Measurements from ENCODE around the gene ZNF846.

DNA sequence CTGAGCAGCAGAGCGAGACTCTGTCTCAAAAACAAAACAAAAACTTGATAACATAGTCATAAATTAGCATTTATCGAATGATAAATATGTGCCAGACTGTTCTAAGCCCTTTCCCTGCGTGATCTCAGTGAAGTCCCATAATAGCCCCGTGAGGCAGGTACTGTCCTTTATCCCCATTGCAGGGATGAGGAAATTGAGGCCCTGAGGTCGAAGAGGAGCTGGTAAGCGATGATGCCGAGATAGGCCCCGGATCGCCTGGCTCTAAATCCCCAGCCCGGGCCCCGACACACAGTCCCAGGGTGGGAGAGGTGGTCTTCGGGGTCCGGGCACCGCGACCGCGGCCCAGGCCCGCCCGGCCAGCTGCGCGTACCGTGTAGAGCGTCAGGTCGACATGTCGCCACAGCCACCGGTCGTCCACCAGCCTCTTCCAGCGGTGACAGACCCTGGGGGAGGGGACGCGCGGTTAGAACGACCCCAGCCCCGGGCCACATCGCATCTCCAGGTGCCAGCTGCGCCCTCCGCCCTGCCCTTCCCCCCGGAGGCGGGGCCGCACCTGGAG is 49.7 kb upstream of the ZNF846 start:
- TF ChIP-seq, protein P1, sequence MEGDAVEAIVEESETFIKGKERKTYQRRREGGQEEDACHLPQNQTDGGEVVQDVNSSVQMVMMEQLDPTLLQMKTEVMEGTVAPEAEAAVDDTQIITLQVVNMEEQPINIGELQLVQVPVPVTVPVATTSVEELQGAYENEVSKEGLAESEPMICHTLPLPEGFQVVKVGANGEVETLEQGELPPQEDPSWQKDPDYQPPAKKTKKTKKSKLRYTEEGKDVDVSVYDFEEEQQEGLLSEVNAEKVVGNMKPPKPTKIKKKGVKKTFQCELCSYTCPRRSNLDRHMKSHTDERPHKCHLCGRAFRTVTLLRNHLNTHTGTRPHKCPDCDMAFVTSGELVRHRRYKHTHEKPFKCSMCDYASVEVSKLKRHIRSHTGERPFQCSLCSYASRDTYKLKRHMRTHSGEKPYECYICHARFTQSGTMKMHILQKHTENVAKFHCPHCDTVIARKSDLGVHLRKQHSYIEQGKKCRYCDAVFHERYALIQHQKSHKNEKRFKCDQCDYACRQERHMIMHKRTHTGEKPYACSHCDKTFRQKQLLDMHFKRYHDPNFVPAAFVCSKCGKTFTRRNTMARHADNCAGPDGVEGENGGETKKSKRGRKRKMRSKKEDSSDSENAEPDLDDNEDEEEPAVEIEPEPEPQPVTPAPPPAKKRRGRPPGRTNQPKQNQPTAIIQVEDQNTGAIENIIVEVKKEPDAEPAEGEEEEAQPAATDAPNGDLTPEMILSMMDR (IDR thresholded peaks at IDR 0.05): no peak
- no peak for TF ChIP-seq EZH2 (IDR thresholded peaks at IDR 0.05)
